GM23338 (cell line): ENCODE measurements around the gene HCRTR1. TPM values are rescaled to one million over a fixed set of nuclear protein-coding genes. Genes with fewer than 3 reads are reported as not detected.

Source experiments
- ATAC-seq: fragments of 200-7000 bp; cut with Tn5 transposase; 3 replicates; pipeline ENCODE4 v1.9.1; 2020
- DNase-seq: peaks from one replicate; pipeline ENCODE4 v3.0.0-alpha.2; 2015; ENCODE audit warnings: low spot score
- H2AFZ ChIP-seq: fragments of 200-600 bp; sonication (generic); 2 replicates; pipeline ENCODE4 v1.8.0; 2016; ENCODE audit warnings: antibody characterized with exemption, mild to moderate bottlenecking, moderate library complexity
- H3F3A ChIP-seq: fragments of 200-600 bp; sonication (generic); replicated peaks from 2 replicates; pipeline ENCODE4 v1.8.0; 2017; ENCODE audit warnings: antibody characterized with exemption, mixed run types, low read depth
- H3K27ac ChIP-seq: fragments of 200-600 bp; sonication (generic); 2 replicates; pipeline ENCODE4 v1.6.1; 2016; ENCODE audit warnings: low read depth
- H3K27me3 ChIP-seq: fragments of 200-600 bp; sonication (generic); 2 replicates; pipeline ENCODE4 v1.8.0; 2016; ENCODE audit warnings: mild to moderate bottlenecking, mixed run types, moderate library complexity; ENCODE audit not compliant: insufficient read depth
- H3K36me3 ChIP-seq: fragments of 200-600 bp; sonication (generic); 2 replicates; pipeline ENCODE4 v1.8.0; 2016; ENCODE audit warnings: mild to moderate bottlenecking; ENCODE audit not compliant: insufficient read depth
- H3K4me1 ChIP-seq: fragments of 200-600 bp; sonication (generic); 2 replicates; pipeline ENCODE4 v1.8.0; 2016; ENCODE audit warnings: mild to moderate bottlenecking, moderate library complexity; ENCODE audit not compliant: insufficient read depth
- H3K4me2 ChIP-seq: fragments of 200-600 bp; sonication (generic); 2 replicates; pipeline ENCODE4 v1.7.1; 2017; ENCODE audit warnings: mixed run types
- H3K4me3 ChIP-seq: fragments of 200-600 bp; sonication (generic); 2 replicates; pipeline ENCODE4 v1.6.1; 2016; ENCODE audit warnings: mixed run types
- H3K79me2 ChIP-seq: fragments of 200-600 bp; sonication (generic); replicated peaks from 2 replicates; pipeline ENCODE4 v1.8.0; 2017; ENCODE audit warnings: mild to moderate bottlenecking; ENCODE audit not compliant: insufficient read depth
- H3K9me2 ChIP-seq: fragments of 200-600 bp; sonication (generic); 2 replicates; pipeline ENCODE4 v1.8.0; 2017; ENCODE audit not compliant: insufficient read depth
- H4K20me1 ChIP-seq: fragments of 200-600 bp; sonication (generic); replicated peaks from 2 replicates; pipeline ENCODE4 v1.8.0; 2017; ENCODE audit warnings: mild to moderate bottlenecking; ENCODE audit not compliant: insufficient read depth
- H3K27ac Mint-ChIP-seq: 2 replicates; pipeline ENCODE4 v1.8.0; 2020; ENCODE audit warnings: inconsistent platforms, mild to moderate bottlenecking, moderate library complexity, mixed read lengths
- H3K27me3 Mint-ChIP-seq: 3 replicates; pipeline ENCODE4 v1.8.0; 2022; ENCODE audit warnings: low read depth, mild to moderate bottlenecking, moderate library complexity, mixed read lengths, inconsistent platforms; ENCODE audit not compliant: insufficient read depth, poor library complexity
- H3K36me3 Mint-ChIP-seq: 3 replicates; pipeline ENCODE4 v1.8.0; 2021; ENCODE audit warnings: low read depth, mild to moderate bottlenecking, inconsistent platforms, moderate library complexity, mixed read lengths
- H3K4me1 Mint-ChIP-seq: 3 replicates; pipeline ENCODE4 v1.8.0; 2020; ENCODE audit warnings: mild to moderate bottlenecking, inconsistent platforms, mixed read lengths
- H3K4me3 Mint-ChIP-seq: 3 replicates; pipeline ENCODE4 v1.8.0; 2021; ENCODE audit warnings: moderate library complexity, mild to moderate bottlenecking, inconsistent platforms, mixed read lengths
- H3K9me3 Mint-ChIP-seq: 3 replicates; pipeline ENCODE4 v1.8.0; 2020; ENCODE audit warnings: moderate library complexity, mild to moderate bottlenecking, inconsistent platforms, mixed read lengths
- CREB1 ChIP-seq: fragments of 250-450 bp; sonication (Bioruptor Pico); IDR thresholded peaks from 2 replicates; pipeline ENCODE4 v1.5.0; 2020; ENCODE audit warnings: low read depth, mild to moderate bottlenecking, moderate library complexity
- ETS1 ChIP-seq: IDR thresholded peaks from 2 replicates; pipeline ENCODE4 v1.6.1; 2016; ENCODE audit warnings: antibody characterized with exemption
- EZH2 ChIP-seq: fragments of 200-600 bp; sonication (generic); IDR thresholded peaks from one replicate; pipeline ENCODE4 v1.8.0; 2017; ENCODE audit warnings: antibody characterized with exemption, mild to moderate bottlenecking, low read depth; ENCODE audit not compliant: unreplicated experiment
- EZH2phosphoT487 ChIP-seq: fragments of 200-600 bp; sonication (generic); IDR thresholded peaks from one replicate; pipeline ENCODE4 v1.8.1; 2018; ENCODE audit warnings: antibody characterized with exemption; ENCODE audit not compliant: unreplicated experiment
- JUNB ChIP-seq: IDR thresholded peaks from one replicate; pipeline ENCODE4 v1.6.1; 2016; ENCODE audit warnings: antibody characterized with exemption; ENCODE audit not compliant: unreplicated experiment
- NANOG ChIP-seq: IDR thresholded peaks from 2 replicates; pipeline ENCODE4 v1.6.1; 2016; ENCODE audit warnings: antibody characterized with exemption, borderline replicate concordance
- POLR2AphosphoS5 ChIP-seq: IDR thresholded peaks from 2 replicates; pipeline ENCODE4 v1.6.1; 2016; ENCODE audit warnings: antibody characterized with exemption, low read depth
- REST ChIP-seq: IDR thresholded peaks from one replicate; pipeline ENCODE4 v1.6.1; 2018; ENCODE audit warnings: antibody characterized with exemption; ENCODE audit not compliant: unreplicated experiment
- STAT1 ChIP-seq: IDR thresholded peaks from one replicate; pipeline ENCODE4 v1.6.1; 2016; ENCODE audit warnings: antibody characterized with exemption; ENCODE audit not compliant: unreplicated experiment
- ZNF114 ChIP-seq: fragments of 250-450 bp; sonication (Bioruptor Pico); IDR thresholded peaks from 2 replicates; pipeline ENCODE4 v1.5.0; 2020; ENCODE audit warnings: mild to moderate bottlenecking, moderate library complexity
- ZNF331 ChIP-seq: fragments of 250-450 bp; sonication (Bioruptor Pico); IDR thresholded peaks from 2 replicates; pipeline ENCODE4 v1.5.0; 2020; ENCODE audit warnings: low read depth, mild to moderate bottlenecking, moderate library complexity
- polyA plus RNA-seq: library from polyadenylated mRNA; unstranded; fragments of >200 nt; fragmentation: Nextera tagmentation; extraction: Ambion mirVana; gene quantifications from 2 replicates; pipeline ENCODE4 v1.2.1, GENCODE V29; 2016
- total RNA-seq: library from RNA; depleted of rRNA; stranded (reverse); fragments of >200 nt; shearing (Covaris generic); gene quantifications from 2 replicates; pipeline ENCODE4 v1.2.3, GENCODE V29; 2014
- TF ChIP-seq, protein P1 (sequence below), 2 experiments: fragments of 200-600 bp in 1 of 2; sonication (generic) in 1 of 2; conservative IDR thresholded peaks; 2 replicates each; pipeline versions ENCODE4 v1.5.1 to v1.6.1; 2016 to 2017; ENCODE audit warnings: antibody characterized with exemption in 2 of 2, low read depth in 2 of 2, mild to moderate bottlenecking in 2 of 2, moderate library complexity in 1 of 2
- TF ChIP-seq, protein P2 (sequence below): fragments of 250-450 bp; sonication (Bioruptor Pico); IDR thresholded peaks from 2 replicates; pipeline ENCODE4 v1.5.0; 2020; ENCODE audit warnings: mild to moderate bottlenecking, moderate library complexity

Gene HCRTR1
- total and polyA plus RNA-seq, 2 experiments from 2014 or later, result 0.15 to 1.0 TPM

DNA sequence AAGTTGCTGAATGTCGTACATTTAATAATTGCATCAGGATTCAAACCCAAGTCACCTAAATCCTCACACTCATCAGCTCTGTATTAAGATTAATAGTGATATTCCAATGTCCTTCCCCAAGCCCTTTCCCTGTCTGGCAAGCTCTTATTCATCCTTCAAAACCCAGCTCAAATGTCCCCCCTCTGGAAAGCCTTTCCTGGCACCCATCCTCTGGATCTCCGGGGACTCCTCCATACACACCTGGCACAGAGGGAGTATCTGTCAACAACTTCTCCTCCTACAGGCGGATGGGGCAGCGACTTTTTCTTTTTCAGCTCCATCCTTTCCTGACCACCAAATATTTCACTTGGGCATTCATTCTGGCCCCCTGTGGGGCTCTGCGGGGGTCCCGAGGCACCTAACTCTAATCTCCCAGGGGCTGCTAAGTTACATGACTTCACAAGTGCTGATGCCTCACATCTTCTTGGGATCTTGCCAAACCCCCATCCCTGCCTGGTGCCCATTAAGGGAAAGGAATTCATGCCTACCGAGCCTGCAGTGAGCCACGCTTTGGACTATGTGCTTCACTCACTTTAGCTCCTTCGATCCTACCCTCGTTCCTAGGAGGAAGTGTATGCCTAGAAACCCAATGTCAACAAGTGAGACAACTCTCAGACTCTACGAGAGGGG lies 25.9 kb upstream of the HCRTR1 start:
- Histone ChIP-seq H3K36me3 (no peaks in the 10 kb centered on the region), H3K4me2 (no peak overlapping the region), H3F3A (peaks cover 5% of the 10 kb centered on the region), H4K20me1 (peaks cover 4% of the 10 kb centered on the region; the same call in 1 of the 2 replicates), H2AFZ (0 out of 2 replicates have a peak overlapping the region, but pooled peaks have one; percentile 32), H3K79me2 (no peaks in the 10 kb centered on the region), H3K27ac (no peak overlapping the region), H3K27me3 (peaks cover 17% of the 10 kb centered on the region), H3K9me2 (no peaks in the 10 kb centered on the region), H3K4me3 (no peak overlapping the region), H3K4me1 (peaks cover 18% of the 10 kb centered on the region)
- no peak overlapping the region for H3K27ac Mint-ChIP-seq
- H3K36me3 Mint-ChIP-seq, result no peaks in the 10 kb centered on the region
- peaks cover 23% of the 10 kb centered on the region for H3K4me1 Mint-ChIP-seq
- peaks cover 17% of the 10 kb centered on the region for H3K27me3 Mint-ChIP-seq
- no peak for TF ChIP-seq REST
- no peak for TF ChIP-seq ZNF114 (CRISPR knock-in tag)
- TF ChIP-seq, protein P1, sequence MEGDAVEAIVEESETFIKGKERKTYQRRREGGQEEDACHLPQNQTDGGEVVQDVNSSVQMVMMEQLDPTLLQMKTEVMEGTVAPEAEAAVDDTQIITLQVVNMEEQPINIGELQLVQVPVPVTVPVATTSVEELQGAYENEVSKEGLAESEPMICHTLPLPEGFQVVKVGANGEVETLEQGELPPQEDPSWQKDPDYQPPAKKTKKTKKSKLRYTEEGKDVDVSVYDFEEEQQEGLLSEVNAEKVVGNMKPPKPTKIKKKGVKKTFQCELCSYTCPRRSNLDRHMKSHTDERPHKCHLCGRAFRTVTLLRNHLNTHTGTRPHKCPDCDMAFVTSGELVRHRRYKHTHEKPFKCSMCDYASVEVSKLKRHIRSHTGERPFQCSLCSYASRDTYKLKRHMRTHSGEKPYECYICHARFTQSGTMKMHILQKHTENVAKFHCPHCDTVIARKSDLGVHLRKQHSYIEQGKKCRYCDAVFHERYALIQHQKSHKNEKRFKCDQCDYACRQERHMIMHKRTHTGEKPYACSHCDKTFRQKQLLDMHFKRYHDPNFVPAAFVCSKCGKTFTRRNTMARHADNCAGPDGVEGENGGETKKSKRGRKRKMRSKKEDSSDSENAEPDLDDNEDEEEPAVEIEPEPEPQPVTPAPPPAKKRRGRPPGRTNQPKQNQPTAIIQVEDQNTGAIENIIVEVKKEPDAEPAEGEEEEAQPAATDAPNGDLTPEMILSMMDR (conservative IDR thresholded peaks at IDR 0.05; ENCODE audit: low read depth in 2 of 2), result no peak
- TF ChIP-seq STAT1, result no peak
- TF ChIP-seq CREB1 (CRISPR knock-in tag), result no peak
- no peak for TF ChIP-seq ETS1
- no peak for TF ChIP-seq POLR2AphosphoS5
- TF ChIP-seq EZH2, result no peak
- TF ChIP-seq, protein P2, sequence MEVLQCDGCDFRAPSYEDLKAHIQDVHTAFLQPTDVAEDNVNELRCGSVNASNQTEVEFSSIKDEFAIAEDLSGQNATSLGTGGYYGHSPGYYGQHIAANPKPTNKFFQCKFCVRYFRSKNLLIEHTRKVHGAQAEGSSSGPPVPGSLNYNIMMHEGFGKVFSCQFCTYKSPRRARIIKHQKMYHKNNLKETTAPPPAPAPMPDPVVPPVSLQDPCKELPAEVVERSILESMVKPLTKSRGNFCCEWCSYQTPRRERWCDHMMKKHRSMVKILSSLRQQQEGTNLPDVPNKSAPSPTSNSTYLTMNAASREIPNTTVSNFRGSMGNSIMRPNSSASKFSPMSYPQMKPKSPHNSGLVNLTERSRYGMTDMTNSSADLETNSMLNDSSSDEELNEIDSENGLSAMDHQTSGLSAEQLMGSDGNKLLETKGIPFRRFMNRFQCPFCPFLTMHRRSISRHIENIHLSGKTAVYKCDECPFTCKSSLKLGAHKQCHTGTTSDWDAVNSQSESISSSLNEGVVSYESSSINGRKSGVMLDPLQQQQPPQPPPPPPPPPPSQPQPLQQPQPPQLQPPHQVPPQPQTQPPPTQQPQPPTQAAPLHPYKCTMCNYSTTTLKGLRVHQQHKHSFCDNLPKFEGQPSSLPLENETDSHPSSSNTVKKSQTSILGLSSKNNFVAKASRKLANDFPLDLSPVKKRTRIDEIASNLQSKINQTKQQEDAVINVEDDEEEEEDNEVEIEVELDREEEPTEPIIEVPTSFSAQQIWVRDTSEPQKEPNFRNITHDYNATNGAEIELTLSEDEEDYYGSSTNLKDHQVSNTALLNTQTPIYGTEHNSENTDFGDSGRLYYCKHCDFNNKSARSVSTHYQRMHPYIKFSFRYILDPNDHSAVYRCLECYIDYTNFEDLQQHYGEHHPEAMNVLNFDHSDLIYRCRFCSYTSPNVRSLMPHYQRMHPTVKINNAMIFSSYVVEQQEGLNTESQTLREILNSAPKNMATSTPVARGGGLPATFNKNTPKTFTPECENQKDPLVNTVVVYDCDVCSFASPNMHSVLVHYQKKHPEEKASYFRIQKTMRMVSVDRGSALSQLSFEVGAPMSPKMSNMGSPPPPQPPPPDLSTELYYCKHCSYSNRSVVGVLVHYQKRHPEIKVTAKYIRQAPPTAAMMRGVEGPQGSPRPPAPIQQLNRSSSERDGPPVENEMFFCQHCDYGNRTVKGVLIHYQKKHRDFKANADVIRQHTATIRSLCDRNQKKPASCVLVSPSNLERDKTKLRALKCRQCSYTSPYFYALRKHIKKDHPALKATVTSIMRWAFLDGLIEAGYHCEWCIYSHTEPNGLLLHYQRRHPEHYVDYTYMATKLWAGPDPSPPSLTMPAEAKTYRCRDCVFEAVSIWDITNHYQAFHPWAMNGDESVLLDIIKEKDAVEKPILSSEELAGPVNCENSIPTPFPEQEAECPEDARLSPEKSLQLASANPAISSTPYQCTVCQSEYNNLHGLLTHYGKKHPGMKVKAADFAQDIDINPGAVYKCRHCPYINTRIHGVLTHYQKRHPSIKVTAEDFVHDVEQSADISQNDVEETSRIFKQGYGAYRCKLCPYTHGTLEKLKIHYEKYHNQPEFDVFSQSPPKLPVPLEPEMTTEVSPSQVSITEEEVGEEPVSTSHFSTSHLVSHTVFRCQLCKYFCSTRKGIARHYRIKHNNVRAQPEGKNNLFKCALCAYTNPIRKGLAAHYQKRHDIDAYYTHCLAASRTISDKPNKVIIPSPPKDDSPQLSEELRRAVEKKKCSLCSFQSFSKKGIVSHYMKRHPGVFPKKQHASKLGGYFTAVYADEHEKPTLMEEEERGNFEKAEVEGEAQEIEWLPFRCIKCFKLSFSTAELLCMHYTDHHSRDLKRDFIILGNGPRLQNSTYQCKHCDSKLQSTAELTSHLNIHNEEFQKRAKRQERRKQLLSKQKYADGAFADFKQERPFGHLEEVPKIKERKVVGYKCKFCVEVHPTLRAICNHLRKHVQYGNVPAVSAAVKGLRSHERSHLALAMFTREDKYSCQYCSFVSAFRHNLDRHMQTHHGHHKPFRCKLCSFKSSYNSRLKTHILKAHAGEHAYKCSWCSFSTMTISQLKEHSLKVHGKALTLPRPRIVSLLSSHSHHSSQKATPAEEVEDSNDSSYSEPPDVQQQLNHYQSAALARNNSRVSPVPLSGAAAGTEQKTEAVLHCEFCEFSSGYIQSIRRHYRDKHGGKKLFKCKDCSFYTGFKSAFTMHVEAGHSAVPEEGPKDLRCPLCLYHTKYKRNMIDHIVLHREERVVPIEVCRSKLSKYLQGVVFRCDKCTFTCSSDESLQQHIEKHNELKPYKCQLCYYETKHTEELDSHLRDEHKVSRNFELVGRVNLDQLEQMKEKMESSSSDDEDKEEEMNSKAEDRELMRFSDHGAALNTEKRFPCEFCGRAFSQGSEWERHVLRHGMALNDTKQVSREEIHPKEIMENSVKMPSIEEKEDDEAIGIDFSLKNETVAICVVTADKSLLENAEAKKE, result no peak
- no peak for TF ChIP-seq NANOG
- no peak for TF ChIP-seq JUNB
- no peak for TF ChIP-seq EZH2phosphoT487
- no peak for TF ChIP-seq ZNF331 (CRISPR knock-in tag)
- DNase-seq (no peak), ATAC-seq (no peak)
- no peaks in the 10 kb centered on the region for H3K9me3 Mint-ChIP-seq
- no peak overlapping the region for H3K4me3 Mint-ChIP-seq
